Thoracic aorta (tissue), 2 donors: Measurements from ENCODE around the gene SEBOX. TPM values are rescaled to one million over a fixed set of nuclear protein-coding genes. Genes with fewer than 3 reads are reported as not detected.

Experiments
- ATAC-seq: fragments of 150-250 bp; one replicate; pipeline ENCODE4 v1.8.0; 2017; ENCODE audit warnings: low read depth; ENCODE audit not compliant: insufficient number of reproducible peaks, low FRiP score
- DNase-seq: peaks from one replicate; pipeline ENCODE4 v3.0.0-alpha.2; 2020; ENCODE audit warnings: low spot score
- H3K27ac ChIP-seq, 2 donors: fragments of 200-600 bp; sonication (generic); 1 replicate in 1 of 2; 2 replicates in 1 of 2; pipeline ENCODE4 v1.5.1; 2016; ENCODE audit warnings: mild to moderate bottlenecking in 2 of 2, moderate library complexity in 2 of 2
- H3K27me3 ChIP-seq: fragments of 200-600 bp; sonication (generic); replicated peaks from 2 replicates; pipeline ENCODE4 v1.6.0; 2016; ENCODE audit warnings: mild to moderate bottlenecking; ENCODE audit not compliant: insufficient read depth
- H3K36me3 ChIP-seq: fragments of 200-600 bp; sonication (generic); one replicate; pipeline ENCODE4 v1.5.1; 2016
- H3K4me1 ChIP-seq, 2 donors: fragments of 200-600 bp; sonication (generic); 1 replicate in 1 of 2; 2 replicates in 1 of 2; pipeline versions ENCODE4 v1.5.1 to v1.6.0; 2016; ENCODE audit warnings: low read depth in 2 of 2, mild to moderate bottlenecking in 1 of 2; ENCODE audit not compliant: control insufficient read depth in 1 of 2
- H3K4me3 ChIP-seq: fragments of 200-600 bp; sonication (generic); 2 replicates; pipeline ENCODE4 v1.5.1; 2016; ENCODE audit warnings: mild to moderate bottlenecking
- H3K9me3 ChIP-seq: fragments of 200-600 bp; sonication (generic); 2 replicates; pipeline ENCODE4 v1.5.1; 2016
- total RNA-seq, 2 donors: library from RNA; depleted of rRNA; stranded (reverse); fragments of >200 nt; gene quantifications; one replicate each; pipeline versions ENCODE4 v1.1.0 to v1.2.3, GENCODE V29; 2016
- TF ChIP-seq, protein P1 (sequence below): fragments of 200-600 bp; sonication (generic); IDR thresholded peaks from one replicate; pipeline ENCODE4 v1.5.1; 2019; ENCODE audit warnings: antibody characterized with exemption

Gene SEBOX
- total RNA-seq, 2 donors from 2014 or later, result not detected

DNA sequence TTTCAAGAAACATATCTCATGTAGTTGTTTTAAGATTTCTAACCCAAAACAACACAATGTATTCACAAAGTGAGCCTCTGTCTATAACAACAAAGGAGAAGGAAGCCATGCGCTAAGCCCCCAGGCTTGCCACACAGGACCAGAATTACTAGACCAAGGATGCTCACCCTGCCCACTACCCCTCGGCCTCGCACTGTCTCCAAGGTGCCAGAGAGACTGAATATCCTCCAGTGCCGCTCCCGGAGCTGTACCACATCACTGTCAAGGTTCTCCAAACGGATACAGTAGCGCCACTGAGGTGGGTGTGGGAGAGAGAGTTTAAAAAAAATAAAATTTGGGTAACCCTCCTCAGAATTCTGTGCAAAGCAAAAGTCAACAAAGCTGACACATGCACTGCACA is 14.7 kb downstream of the SEBOX start:
- peaks cover 61% of the 10 kb centered on the region for H3K36me3 ChIP-seq
- H3K9me3 ChIP-seq, result no peaks in the 10 kb centered on the region
- TF ChIP-seq, protein P1, sequence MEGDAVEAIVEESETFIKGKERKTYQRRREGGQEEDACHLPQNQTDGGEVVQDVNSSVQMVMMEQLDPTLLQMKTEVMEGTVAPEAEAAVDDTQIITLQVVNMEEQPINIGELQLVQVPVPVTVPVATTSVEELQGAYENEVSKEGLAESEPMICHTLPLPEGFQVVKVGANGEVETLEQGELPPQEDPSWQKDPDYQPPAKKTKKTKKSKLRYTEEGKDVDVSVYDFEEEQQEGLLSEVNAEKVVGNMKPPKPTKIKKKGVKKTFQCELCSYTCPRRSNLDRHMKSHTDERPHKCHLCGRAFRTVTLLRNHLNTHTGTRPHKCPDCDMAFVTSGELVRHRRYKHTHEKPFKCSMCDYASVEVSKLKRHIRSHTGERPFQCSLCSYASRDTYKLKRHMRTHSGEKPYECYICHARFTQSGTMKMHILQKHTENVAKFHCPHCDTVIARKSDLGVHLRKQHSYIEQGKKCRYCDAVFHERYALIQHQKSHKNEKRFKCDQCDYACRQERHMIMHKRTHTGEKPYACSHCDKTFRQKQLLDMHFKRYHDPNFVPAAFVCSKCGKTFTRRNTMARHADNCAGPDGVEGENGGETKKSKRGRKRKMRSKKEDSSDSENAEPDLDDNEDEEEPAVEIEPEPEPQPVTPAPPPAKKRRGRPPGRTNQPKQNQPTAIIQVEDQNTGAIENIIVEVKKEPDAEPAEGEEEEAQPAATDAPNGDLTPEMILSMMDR, result no peak
- H3K4me1 ChIP-seq, result peaks cover 32 to 38% of the 10 kb centered on the region in 2 donors
- H3K27ac ChIP-seq, result no peak overlapping the region
- ATAC-seq, result no peak
- no peaks in the 10 kb centered on the region for H3K27me3 ChIP-seq
- no peak for DNase-seq
- no peak overlapping the region for H3K4me3 ChIP-seq

DNA sequence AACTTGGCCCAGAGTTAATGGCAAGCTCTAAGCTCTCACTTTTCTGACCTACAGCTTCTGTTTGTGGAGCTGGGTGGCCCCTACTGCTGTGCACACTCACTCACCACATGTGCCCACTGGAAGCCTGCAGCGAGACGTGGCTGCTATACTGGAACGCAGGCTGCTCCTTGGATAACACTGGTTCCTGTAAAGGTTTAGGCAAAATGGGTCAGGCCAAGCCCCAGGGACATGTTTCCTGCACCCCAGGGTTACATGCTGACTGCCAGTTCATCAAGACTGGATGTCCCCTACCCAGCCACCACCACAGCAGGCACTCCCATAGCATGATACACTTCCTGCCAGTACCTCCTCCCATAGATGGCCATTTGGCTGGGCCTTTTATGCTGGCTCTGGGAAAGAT is 16.0 kb downstream of the SEBOX start:
- ATAC-seq, result no peak
- Histone ChIP-seq H3K27ac (peak overlapping the region in 1 of 2 donors; percentile 73), H3K4me1 (peaks cover 39 to 47% of the 10 kb centered on the region in 2 donors), H3K9me3 (no peaks in the 10 kb centered on the region), H3K27me3 (no peaks in the 10 kb centered on the region), H3K36me3 (peaks cover 55% of the 10 kb centered on the region), H3K4me3 (no peak overlapping the region)
- DNase-seq, result no peak
- TF ChIP-seq, protein P1, result no peak

DNA sequence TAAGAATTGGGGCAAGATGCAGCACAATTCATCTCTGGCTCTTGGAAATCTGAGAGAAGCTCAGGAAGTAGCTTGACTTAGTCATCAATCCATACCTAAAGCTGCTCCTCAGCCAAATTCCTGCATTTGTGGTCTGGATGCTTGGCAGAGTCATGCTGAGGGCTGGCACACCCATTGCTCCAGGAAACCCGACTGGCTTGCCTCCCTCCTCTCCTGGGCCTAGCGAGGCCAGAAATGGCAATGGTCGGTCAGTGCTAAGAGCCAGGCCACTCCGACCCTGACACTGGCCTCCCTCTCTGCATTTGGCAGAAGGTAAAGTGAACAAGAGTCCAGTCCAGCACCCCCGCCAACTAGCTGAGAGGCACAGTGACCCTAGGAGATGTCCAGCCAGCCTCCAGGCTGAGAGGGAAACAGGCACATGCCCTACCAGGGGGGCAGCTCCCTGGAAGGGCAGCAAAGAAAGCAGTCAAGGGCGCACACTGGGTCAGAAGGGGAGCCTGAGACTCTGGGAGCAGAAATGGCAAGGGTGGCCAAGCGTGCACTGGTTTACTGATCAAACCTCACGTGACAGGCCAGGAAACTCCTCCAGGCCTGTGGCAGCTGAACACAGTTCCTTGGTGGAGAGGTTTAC is 17.6 kb downstream of the SEBOX start:
- no peaks in the 10 kb centered on the region for H3K9me3 ChIP-seq
- TF ChIP-seq, protein P1, result no peak
- H3K36me3 ChIP-seq, result peaks cover 48% of the 10 kb centered on the region
- no peak overlapping the region for H3K4me3 ChIP-seq
- no peaks in the 10 kb centered on the region for H3K27me3 ChIP-seq
- ATAC-seq (peak; percentile 15), DNase-seq (no peak)
- peaks cover 39 to 47% of the 10 kb centered on the region in 2 donors for H3K4me1 ChIP-seq
- H3K27ac ChIP-seq, result peak overlapping the region; percentile 73 to 84

DNA sequence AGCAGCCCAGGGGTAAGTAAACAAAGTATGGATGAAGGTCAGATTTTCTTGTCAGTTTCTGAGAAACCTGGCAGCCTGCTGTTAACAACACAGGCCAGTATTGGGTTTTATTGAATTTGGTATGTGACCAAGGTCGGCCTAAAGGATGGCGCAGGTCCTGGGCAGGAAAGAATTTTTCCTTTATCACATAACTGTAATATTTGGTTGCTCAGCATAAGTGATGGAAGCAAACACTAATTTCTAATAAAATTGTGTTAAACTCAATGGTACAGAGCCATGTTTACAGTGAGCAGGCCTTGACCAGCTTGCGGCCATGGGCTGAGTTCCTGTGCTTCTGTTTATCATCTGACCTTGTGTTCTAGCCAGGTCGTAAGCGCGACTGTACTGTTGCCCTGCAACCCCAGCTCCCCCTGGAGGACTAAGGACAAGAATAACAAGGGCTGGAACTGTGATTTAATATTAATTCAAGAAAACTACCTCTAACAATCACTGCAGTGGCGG is 18.2 kb downstream of the SEBOX start:
- Histone ChIP-seq H3K27me3 (no peaks in the 10 kb centered on the region), H3K36me3 (peaks cover 50% of the 10 kb centered on the region), H3K27ac (peak overlapping the region; percentile 73 to 84), H3K4me1 (peaks cover 39 to 47% of the 10 kb centered on the region in 2 donors), H3K4me3 (no peak overlapping the region), H3K9me3 (no peaks in the 10 kb centered on the region)
- DNase-seq (no peak), ATAC-seq (peak; percentile 40)
- TF ChIP-seq, protein P1, result no peak

DNA sequence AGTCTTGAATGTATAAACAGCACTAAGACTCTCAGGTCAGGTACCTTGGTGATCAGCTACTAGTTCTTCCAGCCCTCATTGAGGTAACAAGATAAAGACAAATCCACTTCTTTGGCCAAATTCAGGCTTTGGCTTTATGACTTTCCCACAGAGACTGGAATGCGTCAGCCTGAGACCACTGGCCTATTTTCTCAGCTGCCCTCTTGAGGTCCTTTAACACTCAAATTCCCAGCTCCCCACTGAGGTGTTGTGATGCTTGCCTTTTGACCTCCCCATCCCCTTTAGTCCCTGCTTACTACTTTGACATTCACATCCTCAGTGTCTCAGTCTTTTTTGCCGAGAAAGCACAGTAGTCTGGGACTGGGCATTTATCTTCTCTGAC is 18.8 kb downstream of the SEBOX start:
- no peaks in the 10 kb centered on the region for H3K9me3 ChIP-seq
- ATAC-seq (no peak), DNase-seq (no peak)
- H3K27ac ChIP-seq, result peak overlapping the region; percentile 73 to 84
- peaks cover 39 to 47% of the 10 kb centered on the region in 2 donors for H3K4me1 ChIP-seq
- no peak overlapping the region for H3K4me3 ChIP-seq
- no peaks in the 10 kb centered on the region for H3K27me3 ChIP-seq
- H3K36me3 ChIP-seq, result peaks cover 50% of the 10 kb centered on the region
- TF ChIP-seq, protein P1, result no peak
